Ovary (tissue), 3 donors: ENCODE data around the gene BMPER.

Source experiments
- EP300 ChIP-seq: sonication (generic); formaldehyde crosslinking; IDR thresholded peaks from one replicate; pipeline ENCODE4 v1.6.1; 2017; ENCODE audit warnings: antibody characterized with exemption
- TF ChIP-seq, protein P1 (sequence below), 3 donors: fragments of 450-650 bp in 2 of 3; fragments of 200-600 bp in 1 of 3; IDR thresholded peaks; one replicate each; pipeline versions ENCODE4 v1.5.1 to v1.8.0; 2016 to 2022; ENCODE audit warnings: antibody characterized with exemption in 3 of 3, mild to moderate bottlenecking in 1 of 3
- donor health status: DM: no; HTN: no; CAD: no.

DNA sequence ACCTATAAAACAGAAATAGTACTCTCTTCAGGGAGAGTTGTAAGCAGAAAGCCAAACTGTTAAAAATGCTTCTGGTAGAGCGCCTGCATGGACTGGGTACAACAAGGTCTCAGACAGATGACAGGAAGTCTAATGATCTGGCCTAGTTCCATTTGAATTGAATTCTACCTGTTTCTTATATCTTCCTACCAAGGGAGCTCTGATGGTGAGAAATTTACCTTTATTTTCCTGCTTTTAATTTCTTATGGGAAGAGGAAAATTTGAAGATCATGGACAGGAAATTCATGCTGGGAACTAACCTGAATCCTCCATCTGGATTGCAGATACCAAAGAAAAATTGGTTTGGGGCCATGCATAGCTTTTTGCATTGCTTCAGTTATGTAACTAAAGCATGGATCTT, 63.3 kb downstream of the BMPER start:
- TF ChIP-seq, protein P1, sequence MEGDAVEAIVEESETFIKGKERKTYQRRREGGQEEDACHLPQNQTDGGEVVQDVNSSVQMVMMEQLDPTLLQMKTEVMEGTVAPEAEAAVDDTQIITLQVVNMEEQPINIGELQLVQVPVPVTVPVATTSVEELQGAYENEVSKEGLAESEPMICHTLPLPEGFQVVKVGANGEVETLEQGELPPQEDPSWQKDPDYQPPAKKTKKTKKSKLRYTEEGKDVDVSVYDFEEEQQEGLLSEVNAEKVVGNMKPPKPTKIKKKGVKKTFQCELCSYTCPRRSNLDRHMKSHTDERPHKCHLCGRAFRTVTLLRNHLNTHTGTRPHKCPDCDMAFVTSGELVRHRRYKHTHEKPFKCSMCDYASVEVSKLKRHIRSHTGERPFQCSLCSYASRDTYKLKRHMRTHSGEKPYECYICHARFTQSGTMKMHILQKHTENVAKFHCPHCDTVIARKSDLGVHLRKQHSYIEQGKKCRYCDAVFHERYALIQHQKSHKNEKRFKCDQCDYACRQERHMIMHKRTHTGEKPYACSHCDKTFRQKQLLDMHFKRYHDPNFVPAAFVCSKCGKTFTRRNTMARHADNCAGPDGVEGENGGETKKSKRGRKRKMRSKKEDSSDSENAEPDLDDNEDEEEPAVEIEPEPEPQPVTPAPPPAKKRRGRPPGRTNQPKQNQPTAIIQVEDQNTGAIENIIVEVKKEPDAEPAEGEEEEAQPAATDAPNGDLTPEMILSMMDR (IDR thresholded peaks at IDR 0.05), result no peak
- no peak for TF ChIP-seq EP300
